ENCODE results near the gene SVIL. TPM values are rescaled to one million over a fixed set of nuclear protein-coding genes. Genes with fewer than 3 reads are reported as not detected.

Gene SVIL
- 100 to 1,000 TPM; 349 to 483 TPM for total RNA-seq

GRCh38 chr10:29634764-29635625 lies at the start of gene SVIL:
Gene SVIL, minus strand, starts transcription at chr10:29634971. Its CDS starts 79,913 bp downstream, at chr10:29555058.
- Histone ChIP-seq H3K27me3 (replicated peaks; ENCODE audit: insufficient read depth) (no peaks in the 10 kb centered on the region), H3K4me1 (ENCODE audit: control insufficient read depth in 1 of 2, low read depth in 2 of 2) (peaks cover 22 to 61% of the 10 kb centered on the region in 2 donors), H3K4me3 (peak within 1 kb of the TSS; percentile 71), H3K36me3 (no peaks in the 10 kb centered on the region), H3K9me3 (no peaks in the 10 kb centered on the region), H3K27ac (peak within 1 kb of the TSS; percentile 86 to 87)
- DNase-seq (ENCODE audit: low spot score), result no peak
- peak; percentile 86 for ATAC-seq (ENCODE audit: insufficient number of reproducible peaks, low FRiP score, low read depth)
- TF ChIP-seq, protein P1, sequence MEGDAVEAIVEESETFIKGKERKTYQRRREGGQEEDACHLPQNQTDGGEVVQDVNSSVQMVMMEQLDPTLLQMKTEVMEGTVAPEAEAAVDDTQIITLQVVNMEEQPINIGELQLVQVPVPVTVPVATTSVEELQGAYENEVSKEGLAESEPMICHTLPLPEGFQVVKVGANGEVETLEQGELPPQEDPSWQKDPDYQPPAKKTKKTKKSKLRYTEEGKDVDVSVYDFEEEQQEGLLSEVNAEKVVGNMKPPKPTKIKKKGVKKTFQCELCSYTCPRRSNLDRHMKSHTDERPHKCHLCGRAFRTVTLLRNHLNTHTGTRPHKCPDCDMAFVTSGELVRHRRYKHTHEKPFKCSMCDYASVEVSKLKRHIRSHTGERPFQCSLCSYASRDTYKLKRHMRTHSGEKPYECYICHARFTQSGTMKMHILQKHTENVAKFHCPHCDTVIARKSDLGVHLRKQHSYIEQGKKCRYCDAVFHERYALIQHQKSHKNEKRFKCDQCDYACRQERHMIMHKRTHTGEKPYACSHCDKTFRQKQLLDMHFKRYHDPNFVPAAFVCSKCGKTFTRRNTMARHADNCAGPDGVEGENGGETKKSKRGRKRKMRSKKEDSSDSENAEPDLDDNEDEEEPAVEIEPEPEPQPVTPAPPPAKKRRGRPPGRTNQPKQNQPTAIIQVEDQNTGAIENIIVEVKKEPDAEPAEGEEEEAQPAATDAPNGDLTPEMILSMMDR (IDR thresholded peaks at IDR 0.05), result peak; percentile 37

GRCh38 chr10:29681676-29682448 lies 47.1 kb upstream of the SVIL start:
- peak overlapping the region in 1 of 2 donors; percentile 54 for H3K27ac ChIP-seq
- no peaks in the 10 kb centered on the region for H3K27me3 ChIP-seq (replicated peaks; ENCODE audit: insufficient read depth)
- H3K9me3 ChIP-seq, result no peaks in the 10 kb centered on the region
- H3K4me1 ChIP-seq (ENCODE audit: control insufficient read depth in 1 of 2, low read depth in 2 of 2), result peaks cover 11 to 40% of the 10 kb centered on the region in 2 donors
- TF ChIP-seq, protein P1 (IDR thresholded peaks at IDR 0.05), result no peak
- no peak for ATAC-seq (ENCODE audit: insufficient number of reproducible peaks, low FRiP score, low read depth)
- H3K4me3 ChIP-seq, result no peak overlapping the region
- no peak for DNase-seq (ENCODE audit: low spot score)
- peaks cover 11% of the 10 kb centered on the region for H3K36me3 ChIP-seq

DNA sequence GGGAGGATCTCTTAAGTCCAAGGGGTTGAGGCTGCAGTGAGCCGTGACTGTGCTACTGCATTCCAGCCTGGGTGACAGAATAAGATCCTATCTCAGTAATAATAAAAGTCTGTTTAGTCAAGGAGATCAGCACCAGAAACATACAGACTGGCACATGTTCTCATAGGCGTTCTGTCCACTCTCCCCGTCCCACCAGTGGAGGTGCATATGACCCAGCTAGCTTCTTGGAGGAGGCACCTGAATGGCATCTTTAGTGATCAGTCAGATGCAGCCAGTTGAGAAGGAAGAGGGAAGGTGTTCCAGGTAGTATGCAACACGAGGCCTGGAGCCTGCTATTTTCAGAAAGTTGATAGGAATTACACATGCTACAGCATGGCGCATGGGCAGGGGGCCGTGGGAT lies 45.3 kb upstream of the SVIL start:
- peaks cover 21% of the 10 kb centered on the region for H3K36me3 ChIP-seq
- peaks cover 11 to 35% of the 10 kb centered on the region in 2 donors for H3K4me1 ChIP-seq (ENCODE audit: control insufficient read depth in 1 of 2, low read depth in 2 of 2)
- TF ChIP-seq, protein P1 (IDR thresholded peaks at IDR 0.05), result no peak
- H3K27ac ChIP-seq, result no peak overlapping the region
- H3K9me3 ChIP-seq, result no peaks in the 10 kb centered on the region
- no peak for ATAC-seq (ENCODE audit: insufficient number of reproducible peaks, low FRiP score, low read depth)
- no peak overlapping the region for H3K4me3 ChIP-seq
- DNase-seq (ENCODE audit: low spot score), result no peak
- H3K27me3 ChIP-seq (replicated peaks; ENCODE audit: insufficient read depth), result no peaks in the 10 kb centered on the region

DNA sequence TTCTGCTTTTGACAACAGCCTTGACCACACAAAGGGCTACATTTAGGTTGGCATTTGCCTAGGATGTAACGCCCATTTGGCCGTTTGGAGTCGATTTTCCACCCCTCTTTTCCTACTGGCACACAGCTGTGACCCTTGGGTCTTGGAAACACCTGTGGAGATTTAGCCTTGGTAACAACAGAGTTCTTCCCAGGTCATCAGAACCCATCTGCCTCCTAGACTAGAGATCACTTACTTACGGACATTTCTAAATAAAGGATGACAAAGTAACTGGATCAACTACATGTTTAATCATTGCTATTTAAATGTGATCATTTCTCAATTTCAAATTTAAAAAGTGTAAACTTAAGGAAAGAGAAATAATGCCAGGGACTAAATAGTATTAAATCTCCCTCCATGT lies 42.0 kb upstream of the SVIL start:
- no peak for ATAC-seq (ENCODE audit: insufficient number of reproducible peaks, low FRiP score, low read depth)
- H3K36me3 ChIP-seq, result peaks cover 20% of the 10 kb centered on the region
- no peak overlapping the region for H3K27ac ChIP-seq
- no peaks in the 10 kb centered on the region for H3K27me3 ChIP-seq (replicated peaks; ENCODE audit: insufficient read depth)
- TF ChIP-seq, protein P1 (IDR thresholded peaks at IDR 0.05), result no peak
- DNase-seq (ENCODE audit: low spot score), result no peak
- no peaks in the 10 kb centered on the region for H3K9me3 ChIP-seq
- no peak overlapping the region for H3K4me3 ChIP-seq
- H3K4me1 ChIP-seq (ENCODE audit: control insufficient read depth in 1 of 2, low read depth in 2 of 2), result peaks cover 7 to 20% of the 10 kb centered on the region in 2 donors

DNA sequence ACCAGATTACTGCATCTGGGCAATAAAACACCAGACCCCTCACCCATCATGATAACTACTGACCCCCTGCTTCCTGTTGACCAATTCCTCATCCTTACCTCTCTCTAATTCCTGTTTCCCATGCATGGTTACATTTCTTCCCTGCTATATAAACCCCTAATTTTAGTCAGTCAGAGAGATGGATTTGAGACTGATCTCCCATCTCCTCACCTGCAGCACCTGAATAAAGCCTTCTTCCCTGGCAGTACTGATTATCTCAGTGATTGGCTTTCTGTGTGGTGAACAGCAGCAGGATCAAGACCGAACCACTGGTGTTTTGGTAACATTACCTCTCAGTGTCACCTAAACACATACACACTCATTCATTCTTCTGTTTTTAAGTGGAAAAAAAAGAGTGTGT lies 41.2 kb upstream of the SVIL start:
- ATAC-seq (ENCODE audit: insufficient number of reproducible peaks, low FRiP score, low read depth), result no peak
- no peak overlapping the region for H3K4me3 ChIP-seq
- H3K36me3 ChIP-seq, result peaks cover 20% of the 10 kb centered on the region
- H3K9me3 ChIP-seq, result no peaks in the 10 kb centered on the region
- H3K4me1 ChIP-seq (ENCODE audit: control insufficient read depth in 1 of 2, low read depth in 2 of 2), result peaks cover 5 to 19% of the 10 kb centered on the region in 2 donors
- no peak overlapping the region for H3K27ac ChIP-seq
- no peaks in the 10 kb centered on the region for H3K27me3 ChIP-seq (replicated peaks; ENCODE audit: insufficient read depth)
- TF ChIP-seq, protein P1 (IDR thresholded peaks at IDR 0.05), result no peak
- DNase-seq (ENCODE audit: low spot score), result no peak

Data from thoracic aorta (tissue), 2 donors.